Spleen (tissue), 7 donors: ENCODE data around the gene FAM234B.

ENCODE experiments used
- POLR2A ChIP-seq, 3 donors: fragments of 450-650 bp; IDR thresholded peaks; one replicate each; pipeline ENCODE4 v1.5.1; 2017; ENCODE audit warnings: antibody characterized with exemption in 3 of 3, mild to moderate bottlenecking in 1 of 3
- POLR2AphosphoS5 ChIP-seq, 3 donors: sonication (generic); formaldehyde crosslinking; IDR thresholded peaks; one replicate each; pipeline ENCODE4 v1.5.1; 2017; ENCODE audit warnings: antibody characterized with exemption in 3 of 3
- TF ChIP-seq, protein P1 (sequence below), 11 experiments: fragments of 200-600 bp in 7 of 11; fragments of 450-650 bp in 4 of 11; sonication (generic) in 4 of 11; IDR thresholded peaks in 8 of 11; conservative IDR thresholded peaks in 3 of 11; 1 replicate in 7 of 11; 2 replicates in 4 of 11; pipeline versions ENCODE4 v1.4.0 to v1.8.0; 2016 to 2021; ENCODE audit warnings: antibody characterized with exemption in 11 of 11, inconsistent platforms in 4 of 11, mild to moderate bottlenecking in 1 of 11
- donor health status: DM: no; HTN: no; CAD: no; lungs with moderate emphysema.
- donor health status: DM: no; HTN: no; CAD: no.
- donor health status: DM: no; HTN: no; CAD: no.

DNA sequence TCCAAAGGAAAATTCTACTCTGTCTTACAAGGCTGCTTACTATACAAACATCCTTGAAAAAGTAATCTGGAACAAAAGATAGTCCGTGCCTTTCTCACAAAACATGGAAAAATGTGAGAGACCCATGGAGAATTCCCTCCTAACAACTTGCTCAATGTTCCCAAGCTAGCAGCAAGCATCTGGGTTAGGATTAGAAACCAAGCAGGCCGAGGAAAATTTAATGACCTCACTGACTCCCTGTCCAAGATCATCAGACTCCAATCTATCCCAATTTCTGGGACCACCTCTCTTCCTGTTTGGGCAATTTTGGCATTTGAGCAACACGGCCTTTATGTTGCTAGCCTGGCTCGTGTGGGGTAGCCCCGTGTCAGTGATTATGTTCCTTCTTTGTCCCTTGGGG, 77.4 kb downstream of the FAM234B start:
- TF ChIP-seq, protein P1, sequence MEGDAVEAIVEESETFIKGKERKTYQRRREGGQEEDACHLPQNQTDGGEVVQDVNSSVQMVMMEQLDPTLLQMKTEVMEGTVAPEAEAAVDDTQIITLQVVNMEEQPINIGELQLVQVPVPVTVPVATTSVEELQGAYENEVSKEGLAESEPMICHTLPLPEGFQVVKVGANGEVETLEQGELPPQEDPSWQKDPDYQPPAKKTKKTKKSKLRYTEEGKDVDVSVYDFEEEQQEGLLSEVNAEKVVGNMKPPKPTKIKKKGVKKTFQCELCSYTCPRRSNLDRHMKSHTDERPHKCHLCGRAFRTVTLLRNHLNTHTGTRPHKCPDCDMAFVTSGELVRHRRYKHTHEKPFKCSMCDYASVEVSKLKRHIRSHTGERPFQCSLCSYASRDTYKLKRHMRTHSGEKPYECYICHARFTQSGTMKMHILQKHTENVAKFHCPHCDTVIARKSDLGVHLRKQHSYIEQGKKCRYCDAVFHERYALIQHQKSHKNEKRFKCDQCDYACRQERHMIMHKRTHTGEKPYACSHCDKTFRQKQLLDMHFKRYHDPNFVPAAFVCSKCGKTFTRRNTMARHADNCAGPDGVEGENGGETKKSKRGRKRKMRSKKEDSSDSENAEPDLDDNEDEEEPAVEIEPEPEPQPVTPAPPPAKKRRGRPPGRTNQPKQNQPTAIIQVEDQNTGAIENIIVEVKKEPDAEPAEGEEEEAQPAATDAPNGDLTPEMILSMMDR (IDR thresholded peaks at IDR 0.05 in 8 of 11, conservative IDR thresholded peaks at IDR 0.05 in 3 of 11), result no peak
- TF ChIP-seq POLR2AphosphoS5 (IDR thresholded peaks at IDR 0.05), result no peak
- TF ChIP-seq POLR2A (IDR thresholded peaks at IDR 0.05), result no peak
